Measurements from ENCODE around the gene FREM2. TPM values are rescaled to one million over a fixed set of nuclear protein-coding genes. Genes with fewer than 3 reads are reported as not detected.

Gene FREM2
- total and polyA plus RNA-seq, 2 donors from 2014 or later = 3.6 to 16.9 TPM

DNA sequence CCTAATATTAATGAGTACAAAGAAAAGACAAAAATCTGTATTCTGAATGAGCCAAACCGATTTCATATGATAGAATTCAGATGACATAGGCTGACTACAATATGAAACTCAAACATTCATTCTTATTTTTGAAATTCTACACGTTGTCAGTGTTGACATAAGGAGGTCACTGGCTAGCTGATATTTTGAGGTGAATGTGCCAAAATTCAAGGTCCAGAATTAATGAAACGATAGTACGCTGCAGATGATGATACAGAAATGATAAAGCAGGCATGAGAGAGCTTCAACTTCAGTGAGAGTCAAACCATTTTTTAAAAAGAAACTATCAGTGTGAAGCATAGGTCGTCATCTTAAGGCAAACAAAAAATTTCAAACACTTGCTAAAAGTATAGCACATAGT is 88.2 kb downstream of the FREM2 start:
- DNase-seq (no peak), FAIRE-seq (no peak)
- intact Hi-C loops (cut with DNase I) = no loop called here
- Histone ChIP-seq H3K27me3 (ENCODE audit: control insufficient read depth, insufficient read depth, low read length) (no peaks in the 10 kb centered on the region), H3K27ac (ENCODE audit: low read depth in 2 of 2, low read length in 2 of 2) (no peak overlapping the region), H3K4me1 (ENCODE audit: control insufficient read depth in 2 of 3, insufficient read depth in 2 of 3, low read depth in 1 of 3, low read length in 3 of 3) (no peaks in the 10 kb centered on the region), H3K36me3 (ENCODE audit: control insufficient read depth in 2 of 3, insufficient read depth in 3 of 3, low read length in 3 of 3) (no peaks in the 10 kb centered on the region), H3K4me3 (ENCODE audit: low read length in 3 of 3) (no peak overlapping the region), H3K9me3 (ENCODE audit: control insufficient read depth in 2 of 3, insufficient read depth in 1 of 3, low read length in 3 of 3) (no peaks in the 10 kb centered on the region), H3K9ac (ENCODE audit: low read length in 3 of 3) (no peak overlapping the region)
- TF ChIP-seq, protein P1, sequence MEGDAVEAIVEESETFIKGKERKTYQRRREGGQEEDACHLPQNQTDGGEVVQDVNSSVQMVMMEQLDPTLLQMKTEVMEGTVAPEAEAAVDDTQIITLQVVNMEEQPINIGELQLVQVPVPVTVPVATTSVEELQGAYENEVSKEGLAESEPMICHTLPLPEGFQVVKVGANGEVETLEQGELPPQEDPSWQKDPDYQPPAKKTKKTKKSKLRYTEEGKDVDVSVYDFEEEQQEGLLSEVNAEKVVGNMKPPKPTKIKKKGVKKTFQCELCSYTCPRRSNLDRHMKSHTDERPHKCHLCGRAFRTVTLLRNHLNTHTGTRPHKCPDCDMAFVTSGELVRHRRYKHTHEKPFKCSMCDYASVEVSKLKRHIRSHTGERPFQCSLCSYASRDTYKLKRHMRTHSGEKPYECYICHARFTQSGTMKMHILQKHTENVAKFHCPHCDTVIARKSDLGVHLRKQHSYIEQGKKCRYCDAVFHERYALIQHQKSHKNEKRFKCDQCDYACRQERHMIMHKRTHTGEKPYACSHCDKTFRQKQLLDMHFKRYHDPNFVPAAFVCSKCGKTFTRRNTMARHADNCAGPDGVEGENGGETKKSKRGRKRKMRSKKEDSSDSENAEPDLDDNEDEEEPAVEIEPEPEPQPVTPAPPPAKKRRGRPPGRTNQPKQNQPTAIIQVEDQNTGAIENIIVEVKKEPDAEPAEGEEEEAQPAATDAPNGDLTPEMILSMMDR (IDR thresholded peaks at IDR 0.05; ENCODE audit: borderline replicate concordance, extremely low read depth, insufficient read depth) = no peak

DNA sequence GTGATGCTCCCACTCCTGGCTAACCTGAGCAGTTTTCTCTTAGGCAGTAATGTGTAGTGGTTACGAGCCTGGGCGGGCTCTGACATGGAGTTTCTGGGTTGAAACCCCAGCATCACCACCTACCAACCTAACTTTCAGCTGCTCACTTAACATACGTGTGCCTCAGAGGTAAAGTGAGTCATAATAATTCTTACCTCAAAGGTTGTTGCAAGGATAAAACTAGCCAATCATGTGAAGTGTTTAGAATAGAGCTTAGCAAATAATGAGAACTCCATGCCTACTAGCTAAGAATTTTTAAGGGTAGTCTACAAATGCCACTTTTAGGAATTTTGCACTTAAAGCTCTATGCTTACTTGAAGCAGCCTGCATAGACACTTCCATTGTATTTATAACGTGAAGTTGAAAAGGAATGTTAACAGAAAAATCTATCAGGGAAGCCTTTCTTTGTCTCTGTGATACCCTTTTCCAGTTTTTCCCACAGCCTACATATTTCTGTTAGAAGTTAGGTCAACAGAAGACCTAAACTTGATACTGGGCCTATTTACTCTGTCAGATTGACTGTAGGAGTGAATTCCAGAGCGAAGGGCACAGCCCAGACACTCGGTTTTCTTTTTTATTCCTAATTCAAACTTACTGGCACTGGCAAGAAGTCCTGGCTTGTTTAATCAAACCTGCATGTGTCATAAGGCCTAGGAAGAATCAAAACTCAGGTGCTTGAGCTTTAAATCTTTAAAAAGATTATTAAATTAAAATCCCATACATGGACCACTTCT is 90.7 kb downstream of the FREM2 start:
- no peaks in the 10 kb centered on the region for H3K9me3 ChIP-seq (ENCODE audit: control insufficient read depth in 2 of 3, insufficient read depth in 1 of 3, low read length in 3 of 3)
- intact Hi-C loops (cut with DNase I) = no loop called here
- DNase-seq = peak in 2 of 5 donors; percentile 35 to 38
- H3K4me1 ChIP-seq (ENCODE audit: control insufficient read depth in 2 of 3, insufficient read depth in 2 of 3, low read depth in 1 of 3, low read length in 3 of 3) = no peaks in the 10 kb centered on the region
- no peak for FAIRE-seq
- H3K27ac ChIP-seq (ENCODE audit: low read depth in 2 of 2, low read length in 2 of 2) = no peak overlapping the region
- TF ChIP-seq, protein P1 (IDR thresholded peaks at IDR 0.05; ENCODE audit: borderline replicate concordance, extremely low read depth, insufficient read depth) = no peak
- H3K36me3 ChIP-seq (ENCODE audit: control insufficient read depth in 2 of 3, insufficient read depth in 3 of 3, low read length in 3 of 3) = no peaks in the 10 kb centered on the region
- H3K9ac ChIP-seq (ENCODE audit: low read length in 3 of 3) = no peak overlapping the region
- no peak overlapping the region for H3K4me3 ChIP-seq (ENCODE audit: low read length in 3 of 3)
- H3K27me3 ChIP-seq (ENCODE audit: control insufficient read depth, insufficient read depth, low read length) = no peaks in the 10 kb centered on the region

GRCh38 chr13:38781539-38781938 is 94.7 kb downstream of the FREM2 start:
- no peak overlapping the region for H3K4me3 ChIP-seq (ENCODE audit: low read length in 3 of 3)
- no peak overlapping the region for H3K9ac ChIP-seq (ENCODE audit: low read length in 3 of 3)
- H3K9me3 ChIP-seq (ENCODE audit: control insufficient read depth in 2 of 3, insufficient read depth in 1 of 3, low read length in 3 of 3) = no peaks in the 10 kb centered on the region
- H3K27ac ChIP-seq (ENCODE audit: low read depth in 2 of 2, low read length in 2 of 2) = no peak overlapping the region
- TF ChIP-seq, protein P1 (IDR thresholded peaks at IDR 0.05; ENCODE audit: borderline replicate concordance, extremely low read depth, insufficient read depth) = no peak
- DNase-seq (no peak), FAIRE-seq (no peak)
- no peaks in the 10 kb centered on the region for H3K36me3 ChIP-seq (ENCODE audit: control insufficient read depth in 2 of 3, insufficient read depth in 3 of 3, low read length in 3 of 3)
- intact Hi-C loops (cut with DNase I) = no loop called here
- peaks cover 0 to 5% (median 4%) of the 10 kb centered on the region in 3 donors for H3K4me1 ChIP-seq (ENCODE audit: control insufficient read depth in 2 of 3, insufficient read depth in 2 of 3, low read depth in 1 of 3, low read length in 3 of 3)
- no peaks in the 10 kb centered on the region for H3K27me3 ChIP-seq (ENCODE audit: control insufficient read depth, insufficient read depth, low read length)
